Ishikawa (cell line): ENCODE results near the gene ZNF141.

Experiments
- CEBPB ChIP-seq: IDR thresholded peaks from 2 replicates; pipeline ENCODE4 v1.6.1; 2012
- CREB1 ChIP-seq: IDR thresholded peaks from 2 replicates; pipeline ENCODE4 v1.6.1; 2012; ENCODE audit warnings: low read depth
- EP300 ChIP-seq: IDR thresholded peaks from 2 replicates; pipeline ENCODE4 v1.6.1; 2012; ENCODE audit warnings: borderline replicate concordance
- MAX ChIP-seq: IDR thresholded peaks from 2 replicates; pipeline ENCODE4 v1.6.1; 2012
- TAF1 ChIP-seq: IDR thresholded peaks from 2 replicates; pipeline ENCODE4 v1.6.1; 2012; ENCODE audit warnings: low read depth, mild to moderate bottlenecking
- YY1 ChIP-seq: IDR thresholded peaks from 2 replicates; pipeline ENCODE4 v1.6.1; 2012; ENCODE audit warnings: low read depth
- ZBTB7A ChIP-seq: IDR thresholded peaks from 2 replicates; pipeline ENCODE4 v1.6.1; 2012; ENCODE audit warnings: low read depth

GRCh38 chr4:373062-373839 lies 35.6 kb downstream of the ZNF141 start:
- no peak for TF ChIP-seq EP300
- no peak for TF ChIP-seq CEBPB
- no peak for TF ChIP-seq ZBTB7A
- no peak for TF ChIP-seq TAF1
- no peak for TF ChIP-seq YY1
- no peak for TF ChIP-seq CREB1
- TF ChIP-seq MAX = no peak
